Stimulated activated CD4-positive, alpha-beta T cell treated with anti-CD3 and anti-CD28 coated beads, Interleukin-12 subunit alpha, Interleukin-12 subunit beta, amount 100 ng/mL, for 48 hours (primary cell): ENCODE measurements around the gene SLC44A4.

ENCODE experiments used
- DNase-seq, 3 donors: peaks; one replicate each; pipeline ENCODE4 v3.0.0-alpha.2; 2020; ENCODE audit warnings: low read depth in 2 of 3, low spot score in 1 of 3

SLC44A4 gene

DNA sequence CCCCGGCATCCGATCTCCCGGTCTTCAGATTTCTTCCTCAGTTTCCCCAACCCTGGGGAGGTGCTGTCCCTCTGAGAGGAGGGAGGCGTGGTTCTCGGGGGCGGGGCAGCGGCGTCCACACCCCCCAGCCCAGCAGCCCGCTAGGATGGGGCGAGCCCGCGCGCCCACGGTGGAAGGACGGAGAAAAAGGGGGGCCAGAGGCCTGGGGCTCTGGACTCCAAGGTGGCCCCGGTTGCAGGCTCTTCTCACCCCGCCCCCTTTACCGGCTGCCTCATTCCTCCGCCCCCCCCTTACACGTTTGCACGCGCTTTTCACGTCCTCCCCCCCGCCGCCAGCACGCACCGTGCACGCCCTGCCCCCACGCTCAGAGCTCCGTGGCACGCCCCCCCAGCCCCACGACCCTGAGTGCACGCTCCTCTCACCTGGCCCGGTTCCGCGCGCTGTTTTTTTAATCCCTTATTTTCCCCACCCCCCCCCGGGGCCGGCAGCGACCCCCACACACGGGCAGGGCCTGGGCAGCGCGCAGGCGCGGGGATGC lies 22.7 kb upstream of the SLC44A4 start:
- peak; percentile 33 to 47 (median 37) for DNase-seq

DNA sequence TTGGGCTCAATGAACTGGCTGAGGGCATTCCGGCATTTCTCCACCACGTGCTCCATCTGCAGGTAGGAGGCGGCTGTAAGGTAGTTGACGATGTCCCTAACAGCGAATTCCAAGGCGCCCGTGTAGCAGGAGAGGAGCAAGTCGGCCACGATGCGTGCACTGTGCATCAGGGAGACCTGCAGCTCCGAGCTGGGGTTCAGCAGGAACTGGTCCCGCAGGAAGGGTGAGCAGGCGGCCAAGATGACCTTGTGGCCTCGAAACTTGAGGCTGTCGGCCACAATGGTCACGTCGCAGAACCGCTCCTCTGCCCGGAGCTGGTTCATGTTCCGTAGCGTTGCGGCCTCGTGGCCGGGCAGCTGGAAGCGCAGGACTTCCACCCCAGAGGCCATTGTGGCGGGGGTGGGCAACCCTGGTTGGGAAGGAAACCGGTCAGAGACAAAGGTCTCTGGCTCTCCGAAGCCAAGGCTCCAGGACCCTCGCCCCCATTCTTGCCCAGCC lies 22.2 kb upstream of the SLC44A4 start:
- no peak for DNase-seq

DNA sequence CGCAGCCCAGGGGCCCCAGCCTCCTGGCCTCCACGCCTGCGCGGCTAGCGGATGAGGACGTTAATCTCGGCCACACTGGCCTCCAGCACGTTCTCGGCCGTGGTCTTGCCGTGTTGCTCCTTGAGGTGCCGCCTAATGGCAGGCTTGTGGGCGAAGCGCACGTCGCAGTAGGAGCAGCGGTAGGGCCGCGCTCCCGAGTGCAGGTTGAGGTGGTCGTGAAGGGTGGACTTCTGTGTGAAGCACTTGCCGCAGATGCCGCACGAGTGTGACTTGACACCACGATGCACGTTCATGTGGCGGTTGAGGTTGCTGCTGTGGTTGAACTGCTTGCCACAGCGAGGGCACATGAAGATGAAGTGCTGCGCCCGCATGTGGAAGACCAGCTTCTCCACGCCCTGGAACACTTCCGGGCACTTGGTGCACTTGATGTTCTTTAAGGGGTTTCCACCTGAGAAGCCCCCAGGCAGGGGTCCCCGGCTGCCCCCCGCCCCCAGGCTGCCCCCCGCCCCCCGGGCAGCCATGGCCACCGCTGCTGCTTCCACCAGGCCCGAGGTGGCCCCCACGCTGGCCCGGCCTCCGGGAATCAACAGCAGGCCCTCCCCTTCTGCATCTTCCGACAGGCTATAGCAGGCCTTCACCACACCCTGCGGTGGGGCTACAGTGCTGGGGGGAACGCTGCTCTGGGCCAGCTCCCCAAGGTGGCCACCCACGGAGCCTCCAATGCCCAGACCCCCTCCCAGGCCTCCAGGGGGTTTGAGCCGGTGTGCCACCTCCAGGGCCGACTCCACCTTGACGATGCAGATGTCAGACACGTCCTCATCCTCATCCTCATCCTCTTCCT lies 21.3 kb upstream of the SLC44A4 start:
- no peak for DNase-seq

DNA sequence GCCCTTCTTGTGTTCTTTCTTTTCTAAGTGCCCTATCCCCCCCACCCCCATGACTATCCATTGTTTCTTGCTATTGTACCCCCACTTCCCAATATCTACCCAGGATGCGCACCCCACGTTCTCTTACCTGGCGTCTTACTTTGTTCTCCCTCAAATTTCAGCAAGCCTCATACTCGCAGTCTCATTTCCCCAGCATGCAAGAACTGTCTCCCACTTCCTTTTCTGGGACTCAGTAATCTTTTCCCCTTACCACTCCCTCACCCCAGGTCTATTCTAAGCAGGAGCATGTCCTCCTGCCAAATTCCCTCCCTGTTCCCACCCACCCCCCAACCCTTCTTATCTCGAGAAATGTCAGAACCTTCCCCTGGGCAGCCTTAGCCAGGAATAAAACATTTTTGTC lies 20.4 kb upstream of the SLC44A4 start:
- DNase-seq: no peak

GRCh38 chr6:31898383-31899011 lies 19.7 kb upstream of the SLC44A4 start:
- DNase-seq: no peak

GRCh38 chr6:31897612-31898382 lies 19.0 kb upstream of the SLC44A4 start, which contains the start of gene EHMT2:
EHMT2 (minus strand) TSS chr6:31897698; CDS start chr6:31897677, 21 bp downstream.
- peak; percentile 68 to 84 (median 72) for DNase-seq

- DNase-seq: peak in 1 of 3 donors; percentile 14
Measured at GRCh38 chr6:31896856-31897611, 18.2 kb upstream of the SLC44A4 start.

DNA sequence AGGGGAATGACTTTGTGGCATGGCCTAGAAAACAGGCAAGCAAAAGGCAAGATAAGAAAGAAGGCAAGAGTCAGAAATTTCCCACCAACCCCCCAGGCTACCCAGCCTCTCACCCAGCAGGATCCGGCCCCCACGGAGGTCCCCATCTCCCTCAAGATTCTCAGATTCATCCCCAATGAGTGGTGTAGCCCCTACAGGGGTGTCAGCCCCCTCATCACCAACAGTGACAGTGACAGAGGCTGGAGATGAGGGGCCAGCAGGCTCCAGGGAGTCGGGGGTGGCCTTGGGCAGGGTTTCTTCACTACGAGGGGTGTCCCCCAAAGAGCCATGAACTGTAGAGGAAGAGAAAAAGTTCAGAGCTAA lies 17.7 kb upstream of the SLC44A4 start:
- DNase-seq: no peak

DNA sequence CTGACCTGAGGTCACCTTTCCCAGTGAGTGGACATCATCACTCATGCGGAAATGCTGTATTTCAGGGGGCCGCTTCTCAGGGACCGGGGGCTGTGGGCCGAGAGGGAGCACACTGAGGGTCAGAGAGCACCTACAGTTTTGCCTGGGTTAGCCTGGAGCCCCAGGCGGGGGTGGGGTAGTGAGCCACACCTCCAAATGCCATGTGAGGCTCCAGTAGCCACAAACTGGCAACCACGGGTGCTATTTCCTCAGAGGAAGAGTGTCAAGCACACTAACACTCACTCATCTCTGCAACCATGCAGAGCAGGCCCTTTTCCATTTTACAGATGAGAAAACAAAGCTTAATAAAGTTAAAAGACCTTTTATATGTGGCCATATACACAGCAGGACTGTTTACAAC lies 14.0 kb upstream of the SLC44A4 start:
- DNase-seq: no peak

GRCh38 chr6:31889331-31889972 lies 10.7 kb upstream of the SLC44A4 start:
- no peak for DNase-seq

- peak in 2 of 3 donors; percentile 43 to 44 for DNase-seq
Measured at GRCh38 chr6:31888276-31889258, 9.8 kb upstream of the SLC44A4 start.

DNA sequence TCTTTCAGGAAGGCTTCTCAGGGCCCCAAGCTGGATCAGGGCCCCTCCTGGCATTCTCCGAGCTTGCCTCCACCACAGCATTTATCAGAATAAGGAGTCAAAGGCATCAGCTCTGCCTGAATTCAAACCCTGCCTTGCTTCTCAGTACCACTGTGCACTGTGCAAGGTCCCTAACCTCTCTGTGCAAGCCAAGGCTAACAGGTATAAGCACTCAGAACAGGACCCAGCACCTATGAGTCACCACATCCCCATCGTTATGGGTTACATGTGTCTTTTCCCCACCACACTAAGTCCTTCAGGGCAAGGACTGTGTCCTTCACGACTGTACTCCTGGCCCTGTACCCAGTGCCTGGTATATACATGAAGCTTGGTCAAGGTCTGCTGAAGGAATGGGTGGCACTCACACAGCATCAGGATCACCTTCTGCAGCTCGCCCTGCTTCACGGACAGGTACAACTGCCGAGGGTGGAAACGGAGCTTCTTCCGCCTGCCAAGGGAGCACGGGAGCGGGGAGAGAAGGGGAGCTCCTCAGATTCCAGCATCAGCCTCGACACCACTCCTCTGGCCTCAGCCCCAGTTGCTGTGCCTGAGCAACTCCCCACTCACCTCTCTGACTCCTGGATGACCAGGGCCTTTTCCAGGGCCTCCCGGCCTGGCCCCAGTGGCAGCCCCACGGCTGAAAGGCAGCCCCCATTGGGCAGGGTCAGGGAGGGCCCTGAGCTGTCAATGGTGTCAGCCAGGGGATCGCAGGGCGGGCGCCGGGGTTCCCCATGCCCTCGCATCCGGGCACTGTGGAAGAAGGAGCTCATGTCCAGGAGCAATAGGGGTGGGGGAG lies 8.6 kb upstream of the SLC44A4 start:
- no peak for DNase-seq

DNA sequence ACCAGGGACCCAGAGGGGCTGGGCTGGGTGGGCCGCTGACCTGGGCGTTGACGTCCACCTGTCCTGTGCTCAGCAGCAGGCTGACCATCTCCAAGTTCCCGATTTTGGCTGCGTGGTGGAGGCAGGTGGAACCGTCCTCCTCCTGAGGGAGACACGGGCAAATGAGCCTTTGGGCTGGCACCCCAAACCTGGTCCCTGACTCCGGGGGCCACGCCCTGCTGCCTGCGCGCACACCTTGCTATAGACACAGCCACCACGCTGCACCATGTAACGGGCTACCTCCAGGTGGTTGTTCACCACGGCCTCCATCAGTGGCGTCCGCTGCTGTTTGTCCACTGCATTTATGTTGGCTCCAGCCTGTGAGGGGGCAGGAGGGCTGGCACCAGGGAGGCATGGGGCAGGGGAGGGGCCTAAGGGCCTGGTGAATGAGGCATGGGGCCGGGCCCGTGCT lies 7.8 kb upstream of the SLC44A4 start:
- no peak for DNase-seq

DNA sequence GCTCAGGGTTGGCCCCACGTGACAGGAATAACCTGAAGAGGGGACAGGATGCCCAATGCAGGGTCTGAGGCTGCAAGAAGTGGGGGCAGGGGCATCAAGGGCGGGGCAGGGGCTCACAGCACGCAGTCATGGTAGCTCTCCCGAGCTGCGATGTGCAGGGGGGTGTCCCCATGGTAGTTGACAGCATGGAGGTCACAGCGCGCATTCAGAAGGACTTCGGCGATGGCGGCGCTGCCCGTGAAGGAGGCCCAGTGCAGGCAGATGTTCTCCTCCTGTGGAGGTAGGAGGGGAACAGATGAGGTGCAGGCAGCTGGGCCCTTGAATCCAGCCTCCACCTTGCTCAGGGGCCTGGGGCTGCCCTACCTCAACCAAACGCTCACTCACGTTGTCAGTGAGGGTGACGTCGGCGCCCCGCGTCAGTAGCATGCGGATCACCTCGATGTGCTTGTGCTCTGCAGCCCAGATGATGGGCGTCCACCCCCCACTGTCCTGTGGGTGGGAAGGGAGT lies 5.8 kb upstream of the SLC44A4 start:
- DNase-seq: no peak

DNA sequence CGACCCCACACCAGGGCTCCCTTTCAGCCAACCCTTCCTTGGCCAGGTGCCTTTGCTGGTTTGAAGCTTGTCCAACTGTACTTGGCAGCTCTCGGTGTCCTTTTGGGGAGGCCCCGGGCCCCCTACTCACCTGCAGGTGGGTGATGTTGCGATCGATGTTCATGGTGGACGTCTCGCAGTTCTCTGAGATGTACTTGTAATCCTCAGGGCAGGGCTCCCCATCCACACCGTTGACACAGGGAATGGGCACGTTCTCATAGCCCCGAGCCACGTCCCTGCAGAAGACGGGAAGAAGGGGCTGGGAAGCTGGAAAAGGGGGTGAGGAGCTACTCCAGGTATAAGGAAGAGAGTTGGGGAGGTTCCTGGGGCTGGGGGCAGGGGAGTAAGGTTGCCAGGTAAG lies 4.9 kb upstream of the SLC44A4 start:
- DNase-seq: no peak

DNA sequence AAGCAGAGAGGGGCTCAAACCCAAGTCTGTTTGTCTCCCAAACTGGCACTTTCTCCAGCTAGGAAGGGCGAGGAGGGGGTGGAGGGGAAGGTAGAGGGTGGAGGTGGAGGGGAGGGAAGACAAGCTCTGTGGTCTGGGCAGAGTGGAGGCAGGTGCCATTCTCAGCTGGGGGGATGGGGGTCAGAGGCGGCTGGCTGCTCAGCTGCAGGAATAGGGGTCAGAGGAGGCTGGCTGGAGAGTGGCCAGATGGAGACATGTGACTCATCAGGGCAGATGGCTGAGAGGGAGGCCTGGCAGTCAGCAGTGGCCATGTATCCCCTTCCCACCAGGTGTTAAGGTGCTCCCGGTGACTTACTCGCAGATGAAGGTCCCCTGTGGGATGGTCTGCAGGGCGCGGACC lies 3.5 kb upstream of the SLC44A4 start:
- DNase-seq: no peak

- no peak for DNase-seq
Measured at GRCh38 chr6:31881136-31881859, 2.5 kb upstream of the SLC44A4 start.
